HepG2 (cell line): ENCODE measurements around the gene C4orf36. TPM values are rescaled to one million over a fixed set of nuclear protein-coding genes. Genes with fewer than 3 reads are reported as not detected.

ENCODE experiments used
- ATAC-seq: fragments of 200-7000 bp; cut with Tn5 transposase; 3 replicates; pipeline ENCODE4 v1.9.1; 2020; ENCODE audit warnings: mild to moderate bottlenecking, moderate library complexity
- BruUV-seq: library from RNA; stranded (reverse); fragments of 400-500 nt; replicated peaks from 2 replicates; lab custom pipeline; 2021; lab: Mats Ljungman, UMichigan
- CTCF ChIA-PET: fragments of 300-600 bp; formaldehyde crosslinking; extraction: SDS; loops from one replicate; lab custom pipeline; 2021; ENCODE audit warnings: low total read pairs, inconsistent platforms, low intra/inter-chr PET ratio; lab: Yijun Ruan, JAX
- POLR2A ChIA-PET: fragments of 350-600 bp; sonication (Branson Sonifier 250); formaldehyde crosslinking; loops from one replicate; lab custom pipeline; 2020; ENCODE audit warnings: antibody characterized with exemption, inconsistent platforms; lab: Yijun Ruan, JAX
- DNase-seq: peaks from one replicate; pipeline ENCODE4 v3.0.0-alpha.2; 2015; ENCODE audit warnings: low spot score
- FAIRE-seq: peaks from 3 replicates; lab custom pipeline; 2011; peaks lifted over from hg19 to GRCh38; lab: Jason Lieb, UNC
- H2AFZ ChIP-seq: one replicate; pipeline ENCODE4 v1.6.1; 2011; ENCODE audit warnings: low read length, inconsistent platforms
- H3K27ac ChIP-seq: fragments of 300-600 bp; 3 replicates; pipeline ENCODE4 v1.8.0; 2011; ENCODE audit warnings: mixed run types, mild to moderate bottlenecking, mixed read lengths, low read length, inconsistent platforms; ENCODE audit not compliant: insufficient read depth; ENCODE audit errors: extremely low read length
- H3K27me3 ChIP-seq, 2 experiments: fragments of 200-600 bp in 1 of 2; 2 replicates in 1 of 2; 3 replicates in 1 of 2; pipeline versions ENCODE4 v1.6.0 to v1.8.0; 2011; ENCODE audit warnings: low read length in 2 of 2, mild to moderate bottlenecking in 2 of 2, moderate library complexity in 2 of 2, inconsistent platforms in 1 of 2; ENCODE audit not compliant: insufficient read depth in 2 of 2, control insufficient read depth in 1 of 2
- H3K36me3 ChIP-seq, 2 experiments: fragments of 200-600 bp in 1 of 2; replicated peaks in 1 of 2; 2 replicates in 1 of 2; 3 replicates in 1 of 2; pipeline versions ENCODE4 v1.5.1 to v1.8.0; 2011; ENCODE audit warnings: low read length in 2 of 2, inconsistent platforms in 1 of 2; ENCODE audit not compliant: insufficient read depth in 2 of 2, control insufficient read depth in 1 of 2
- H3K4me1 ChIP-seq: 2 replicates; pipeline ENCODE4 v1.5.1; 2012; ENCODE audit warnings: low read length, inconsistent platforms; ENCODE audit not compliant: insufficient read depth
- H3K4me2 ChIP-seq: 2 replicates; pipeline ENCODE4 v1.6.0; 2011; ENCODE audit warnings: low read depth, low read length, inconsistent platforms
- H3K4me3 ChIP-seq, 3 experiments: fragments of 200-600 bp in 1 of 3; sonication (generic), shearing (Covaris generic) in 1 of 3; replicated peaks in 1 of 3; 2 replicates each; pipeline ENCODE4 v1.5.1; 2011 to 2016; ENCODE audit warnings: low read length in 3 of 3, inconsistent platforms in 2 of 3, low read depth in 2 of 3, mild to moderate bottlenecking in 2 of 3, control low read depth in 1 of 3, mixed read lengths in 1 of 3; ENCODE audit not compliant: insufficient read depth in 1 of 3
- H3K79me2 ChIP-seq: one replicate; pipeline ENCODE4 v1.6.1; 2011; ENCODE audit warnings: low read length, inconsistent platforms; ENCODE audit not compliant: insufficient read depth
- H3K9ac ChIP-seq: 2 replicates; pipeline ENCODE4 v1.6.0; 2011; ENCODE audit warnings: mild to moderate bottlenecking, low read depth, low read length, inconsistent platforms; ENCODE audit not compliant: insufficient read depth
- H3K9me3 ChIP-seq: 2 replicates; pipeline ENCODE4 v1.5.1; 2012; ENCODE audit warnings: mild to moderate bottlenecking, low read length
- H4K20me1 ChIP-seq: 2 replicates; pipeline ENCODE4 v1.6.0; 2011; ENCODE audit warnings: inconsistent platforms, mild to moderate bottlenecking, low read length, moderate library complexity; ENCODE audit not compliant: insufficient read depth
- FOSL1 ChIP-seq: sonication (generic); formaldehyde crosslinking; IDR thresholded peaks from 2 replicates; pipeline ENCODE4 v1.9.0; 2021; ENCODE audit warnings: missing genetic modification reagents, borderline replicate concordance
- HNF1A ChIP-seq, 2 experiments: sonication (generic) in 1 of 2; formaldehyde crosslinking in 1 of 2; IDR thresholded peaks; 2 replicates each; pipeline versions ENCODE4 v1.4.0 to v1.6.1; 2016 to 2020; ENCODE audit warnings: borderline replicate concordance in 1 of 2, low read depth in 1 of 2, mild to moderate bottlenecking in 1 of 2, missing genetic modification reagents in 1 of 2
- KDM4B ChIP-seq: sonication (generic); formaldehyde crosslinking; IDR thresholded peaks from 2 replicates; pipeline ENCODE4 v1.4.0; 2020; ENCODE audit warnings: missing genetic modification reagents
- MXD4 ChIP-seq: IDR thresholded peaks from 2 replicates; pipeline ENCODE4 v1.6.1; 2016; ENCODE audit warnings: mild to moderate bottlenecking, missing biosample characterization, missing genetic modification reagents
- NFATC3 ChIP-seq: sonication (generic); formaldehyde crosslinking; IDR thresholded peaks from 2 replicates; pipeline ENCODE4 v1.5.1; 2020; ENCODE audit warnings: mild to moderate bottlenecking, missing genetic modification reagents
- POLR2AphosphoS5 ChIP-seq: IDR thresholded peaks from 2 replicates; pipeline ENCODE4 v1.6.1; 2012; ENCODE audit warnings: low read depth, low read length
- SYNCRIP ChIP-seq: fragments of 200-400 bp; formaldehyde crosslinking; IDR thresholded peaks from 2 replicates; pipeline ENCODE4 v1.6.1; 2018; ENCODE audit warnings: mild to moderate bottlenecking, low read depth, low read length; ENCODE audit not compliant: insufficient read depth
- YEATS4 ChIP-seq: sonication (generic); formaldehyde crosslinking; IDR thresholded peaks from 2 replicates; pipeline ENCODE4 v1.4.0; 2020; ENCODE audit warnings: missing genetic modification reagents, borderline replicate concordance
- ZC3H13 ChIP-seq: sonication (generic); formaldehyde crosslinking; IDR thresholded peaks from 2 replicates; pipeline ENCODE4 v1.8.1; 2023; ENCODE audit warnings: mild to moderate bottlenecking, missing genetic modification reagents, moderate library complexity
- ZNF260 ChIP-seq: sonication (generic); formaldehyde crosslinking; IDR thresholded peaks from 2 replicates; pipeline ENCODE4 v1.4.0; 2020; ENCODE audit warnings: missing genetic modification reagents, low read depth, mild to moderate bottlenecking, borderline replicate concordance
- ZNF350 ChIP-seq: sonication (generic); formaldehyde crosslinking; IDR thresholded peaks from 2 replicates; pipeline ENCODE4 v1.4.0; 2020; ENCODE audit warnings: mild to moderate bottlenecking, low read depth, missing genetic modification reagents, borderline replicate concordance
- ZNF768 ChIP-seq: sonication (generic); formaldehyde crosslinking; IDR thresholded peaks from 2 replicates; pipeline ENCODE4 v1.4.0; 2020; ENCODE audit warnings: missing genetic modification reagents
- ZNF891 ChIP-seq: sonication (generic); formaldehyde crosslinking; IDR thresholded peaks from 2 replicates; pipeline ENCODE4 v1.5.0; 2020; ENCODE audit warnings: mild to moderate bottlenecking, missing genetic modification reagents
- WGBS: methylation state at CpG from one replicate; pipeline ENCODE4 v1.1.6; 2017; ENCODE audit warnings: low lambda C conversion rate; 5-methylcytosine and 5-hydroxymethylcytosine counted together
- in situ Hi-C: cut with HindIII; loops from 2 replicates; pipeline ENCODE4 v1.10.0; 2017; ENCODE audit warnings: low pct_unique_long_range_greater_than_20kb; ENCODE audit not compliant: extremely low pct_ligation_motif_present
- intact Hi-C: fragments of 100-400 bp; cut with micrococcal nuclease; formaldehyde crosslinking; loops from one replicate; pipeline ENCODE4 v1.10.0; 2022; ENCODE audit not compliant: unreplicated experiment
- polyA plus RNA-seq, 8 experiments: library from polyadenylated mRNA; depleted of rRNA in 3 of 8; stranded (reverse) in 7 of 8; unstranded in 1 of 8; fragments of >200 nt; fragmentation: Illumina TruSeq in 4 of 8; extraction: Trizol in 4 of 8; gene quantifications; 2 replicates each; pipeline versions ENCODE4 v1.2.1 to v1.2.3, GENCODE V29; 2011 to 2016; ENCODE audit warnings: low read depth in 4 of 8, missing spikeins in 1 of 8, mixed read lengths in 1 of 8; ENCODE audit not compliant: insufficient read depth in 1 of 8
- total RNA-seq, 5 experiments: library from RNA; depleted of rRNA; stranded (reverse); fragments of >200 nt; fragmentation: Illumina TruSeq; extraction: Trizol; gene quantifications; 2 replicates each; pipeline ENCODE4 v1.2.3, GENCODE V29; 2016; ENCODE audit warnings: low read depth in 1 of 5
- TF ChIP-seq, protein P1 (sequence below): conservative IDR thresholded peaks from 2 replicates; pipeline ENCODE4 v1.6.1; 2018; ENCODE audit warnings: missing genetic modification reagents
- TF ChIP-seq, protein P2 (sequence below): sonication (generic); formaldehyde crosslinking; IDR thresholded peaks from 2 replicates; pipeline ENCODE4 v1.5.0; 2020; ENCODE audit warnings: mild to moderate bottlenecking, missing genetic modification reagents

Gene C4orf36
- total and polyA plus RNA-seq, 2 of the 13 experiments (the other 11 are each of a cell fraction or from before 2014, with no cell fraction given), result 0.63 TPM; not detected in 1

DNA sequence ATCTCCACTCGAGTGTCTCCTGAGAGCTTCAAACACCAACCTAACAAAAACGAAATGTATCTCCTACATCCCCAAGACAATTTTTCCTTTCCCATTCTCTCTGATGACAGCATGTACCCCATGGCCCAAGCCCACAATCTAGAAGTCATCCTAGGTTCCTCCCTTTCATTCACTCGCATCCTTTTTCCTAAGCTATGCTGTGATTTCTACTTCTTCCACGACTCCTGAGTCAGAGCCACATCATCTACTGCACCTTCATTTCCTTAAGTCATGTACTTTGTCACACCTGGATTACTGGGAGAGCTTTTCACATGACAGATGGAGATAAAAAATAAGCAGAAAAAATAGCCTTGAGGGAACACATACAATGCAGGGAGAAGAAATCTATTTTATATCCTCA is 20.1 kb downstream of the C4orf36 start (continued):
- TF ChIP-seq HNF1A (IDR thresholded peaks at IDR 0.05; ENCODE audit: low read depth) (no peak), HNF1A (CRISPR knock-in tag; IDR thresholded peaks at IDR 0.05; ENCODE audit: borderline replicate concordance) (no peak), ZNF891 (no peak)

GRCh38 chr4:86870442-86871069 is 21.7 kb downstream of the C4orf36 start:
- FAIRE-seq (no peak), ATAC-seq (no peak), DNase-seq (no peak)
- no peaks in the 10 kb centered on the region for H3K36me3 ChIP-seq
- no peak overlapping the region for H2AFZ ChIP-seq
- ChIA-PET CTCF (no interaction called here), POLR2A (no interaction called here)
- no peaks in the 10 kb centered on the region for H3K9me3 ChIP-seq
- WGBS, result 2% methylated on average over 9 of the region's 9 CpGs
- no peaks in the 10 kb centered on the region for H3K4me1 ChIP-seq
- H3K79me2 ChIP-seq, result no peaks in the 10 kb centered on the region
- no TSS peak for BruUV-seq
- H3K9ac ChIP-seq, result no peak overlapping the region
- in situ Hi-C loops (no loop called here), intact Hi-C loops (no loop called here)
- no peak overlapping the region for H3K4me3 ChIP-seq
- H3K27ac ChIP-seq, result no peak overlapping the region
- no peaks in the 10 kb centered on the region for H4K20me1 ChIP-seq
- no peak overlapping the region for H3K4me2 ChIP-seq
- H3K27me3 ChIP-seq, result peaks cover 0 to 3% of the 10 kb centered on the region in 2 experiments; a peak in 1 of 5 replicates
- TF ChIP-seq ZNF350 (CRISPR knock-in tag) (no peak), POLR2AphosphoS5 (no peak), ZNF260 (CRISPR knock-in tag) (no peak), FOSL1 (CRISPR knock-in tag) (no peak), KDM4B (CRISPR knock-in tag) (no peak), YEATS4 (no peak), NFATC3 (CRISPR knock-in tag) (no peak), ZNF768 (no peak), ZC3H13 (CRISPR knock-in tag) (no peak), MXD4 (CRISPR knock-in tag) (no peak), SYNCRIP (no peak)
- TF ChIP-seq, protein P1, sequence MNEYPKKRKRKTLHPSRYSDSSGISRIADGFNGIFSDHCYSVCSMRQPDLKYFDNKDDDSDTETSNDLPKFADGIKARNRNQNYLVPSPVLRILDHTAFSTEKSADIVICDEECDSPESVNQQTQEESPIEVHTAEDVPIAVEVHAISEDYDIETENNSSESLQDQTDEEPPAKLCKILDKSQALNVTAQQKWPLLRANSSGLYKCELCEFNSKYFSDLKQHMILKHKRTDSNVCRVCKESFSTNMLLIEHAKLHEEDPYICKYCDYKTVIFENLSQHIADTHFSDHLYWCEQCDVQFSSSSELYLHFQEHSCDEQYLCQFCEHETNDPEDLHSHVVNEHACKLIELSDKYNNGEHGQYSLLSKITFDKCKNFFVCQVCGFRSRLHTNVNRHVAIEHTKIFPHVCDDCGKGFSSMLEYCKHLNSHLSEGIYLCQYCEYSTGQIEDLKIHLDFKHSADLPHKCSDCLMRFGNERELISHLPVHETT (CRISPR knock-in tag), result no peak
- TF ChIP-seq, protein P2, sequence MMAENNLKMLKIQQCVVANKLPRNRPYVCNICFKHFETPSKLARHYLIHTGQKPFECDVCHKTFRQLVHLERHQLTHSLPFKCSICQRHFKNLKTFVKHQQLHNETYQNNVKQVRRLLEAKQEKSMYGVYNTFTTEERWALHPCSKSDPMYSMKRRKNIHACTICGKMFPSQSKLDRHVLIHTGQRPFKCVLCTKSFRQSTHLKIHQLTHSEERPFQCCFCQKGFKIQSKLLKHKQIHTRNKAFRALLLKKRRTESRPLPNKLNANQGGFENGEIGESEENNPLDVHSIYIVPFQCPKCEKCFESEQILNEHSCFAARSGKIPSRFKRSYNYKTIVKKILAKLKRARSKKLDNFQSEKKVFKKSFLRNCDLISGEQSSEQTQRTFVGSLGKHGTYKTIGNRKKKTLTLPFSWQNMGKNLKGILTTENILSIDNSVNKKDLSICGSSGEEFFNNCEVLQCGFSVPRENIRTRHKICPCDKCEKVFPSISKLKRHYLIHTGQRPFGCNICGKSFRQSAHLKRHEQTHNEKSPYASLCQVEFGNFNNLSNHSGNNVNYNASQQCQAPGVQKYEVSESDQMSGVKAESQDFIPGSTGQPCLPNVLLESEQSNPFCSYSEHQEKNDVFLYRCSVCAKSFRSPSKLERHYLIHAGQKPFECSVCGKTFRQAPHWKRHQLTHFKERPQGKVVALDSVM, result no peak
